Parathyroid adenoma (tissue), 2 donors: ENCODE data around the gene A2M.

Experiments
- H2AFZ ChIP-seq: fragments of 300-600 bp; sonication (generic); one replicate; pipeline ENCODE4 v1.7.0; 2017; ENCODE audit warnings: antibody characterized with exemption, mild to moderate bottlenecking
- H3K27ac ChIP-seq: fragments of 300-600 bp; sonication (generic); one replicate; pipeline ENCODE4 v1.7.0; 2017
- H3K27me3 ChIP-seq: fragments of 300-600 bp; sonication (generic); one replicate; pipeline ENCODE4 v1.7.0; 2017; ENCODE audit warnings: low read length; ENCODE audit not compliant: control insufficient read depth, insufficient read depth
- H3K36me3 ChIP-seq: fragments of 300-600 bp; sonication (generic); one replicate; pipeline ENCODE4 v1.7.0; 2017; ENCODE audit warnings: low read length; ENCODE audit not compliant: control insufficient read depth, insufficient read depth
- H3K4me1 ChIP-seq: fragments of 300-600 bp; sonication (generic); one replicate; pipeline ENCODE4 v1.7.0; 2017; ENCODE audit warnings: control low read depth
- H3K4me2 ChIP-seq: fragments of 300-600 bp; sonication (generic); one replicate; pipeline ENCODE4 v1.7.0; 2017; ENCODE audit warnings: low read length
- H3K4me3 ChIP-seq: fragments of 300-600 bp; sonication (generic); one replicate; pipeline ENCODE4 v1.7.0; 2017; ENCODE audit warnings: low read depth, low read length
- H3K79me2 ChIP-seq: fragments of 300-600 bp; sonication (generic); one replicate; pipeline ENCODE4 v1.7.0; 2017; ENCODE audit warnings: control low read depth
- H3K9ac ChIP-seq: fragments of 300-600 bp; sonication (generic); one replicate; pipeline ENCODE4 v1.7.0; 2017; ENCODE audit warnings: mild to moderate bottlenecking
- H3K9me3 ChIP-seq: fragments of 300-600 bp; sonication (generic); one replicate; pipeline ENCODE4 v1.7.0; 2017; ENCODE audit warnings: low read length; ENCODE audit not compliant: control insufficient read depth
- CTCF ChIP-seq: fragments of 300-600 bp; sonication (generic); IDR thresholded peaks from one replicate; pipeline ENCODE4 v1.7.0; 2017; ENCODE audit warnings: antibody characterized with exemption, mild to moderate bottlenecking
- donor health status: primary hyperparathyroidism.

The A2M gene

GRCh38 chr12:9074484-9075137 lies 41.1 kb downstream of the A2M start:
- no peak overlapping the region for H3K27ac ChIP-seq
- no peaks in the 10 kb centered on the region for H3K36me3 ChIP-seq
- no peak for TF ChIP-seq CTCF
- no peaks in the 10 kb centered on the region for H3K9me3 ChIP-seq
- no peak overlapping the region for H3K9ac ChIP-seq
- H3K4me3 ChIP-seq, result no peak overlapping the region
- H3K4me2 ChIP-seq, result no peak overlapping the region
- no peaks in the 10 kb centered on the region for H3K27me3 ChIP-seq
- H3K79me2 ChIP-seq, result no peaks in the 10 kb centered on the region
- H3K4me1 ChIP-seq, result no peaks in the 10 kb centered on the region
- no peak overlapping the region for H2AFZ ChIP-seq

GRCh38 chr12:9073076-9073475 lies 42.6 kb downstream of the A2M start:
- Histone ChIP-seq H3K27me3 (no peaks in the 10 kb centered on the region), H3K79me2 (no peaks in the 10 kb centered on the region)
- TF ChIP-seq CTCF, result no peak

GRCh38 chr12:9072481-9073038 lies 43.2 kb downstream of the A2M start:
- Histone ChIP-seq H3K4me1 (no peaks in the 10 kb centered on the region), H3K9me3 (no peaks in the 10 kb centered on the region), H3K27ac (no peak overlapping the region), H3K36me3 (no peaks in the 10 kb centered on the region), H3K4me3 (no peak overlapping the region), H3K4me2 (no peak overlapping the region), H3K79me2 (no peaks in the 10 kb centered on the region), H2AFZ (no peak overlapping the region), H3K27me3 (no peaks in the 10 kb centered on the region), H3K9ac (no peak overlapping the region)
- no peak for TF ChIP-seq CTCF

More at GRCh38 chr12:9073076-9073475, 42.6 kb downstream of the A2M start:
- Histone ChIP-seq H3K4me3 (no peak overlapping the region), H3K9ac (no peak overlapping the region), H3K4me1 (no peaks in the 10 kb centered on the region), H3K4me2 (no peak overlapping the region), H3K36me3 (no peaks in the 10 kb centered on the region), H3K9me3 (no peaks in the 10 kb centered on the region), H3K27ac (no peak overlapping the region), H2AFZ (no peak overlapping the region)

- no peaks in the 10 kb centered on the region for H3K4me1 ChIP-seq
- no peak overlapping the region for H2AFZ ChIP-seq
- H3K9ac ChIP-seq, result no peak overlapping the region
- H3K79me2 ChIP-seq, result no peaks in the 10 kb centered on the region
- H3K36me3 ChIP-seq, result no peaks in the 10 kb centered on the region
- H3K27me3 ChIP-seq, result no peaks in the 10 kb centered on the region
- no peak for TF ChIP-seq CTCF
- H3K4me3 ChIP-seq, result no peak overlapping the region
- no peaks in the 10 kb centered on the region for H3K9me3 ChIP-seq
- no peak overlapping the region for H3K4me2 ChIP-seq
- H3K27ac ChIP-seq, result no peak overlapping the region
These were observed 43.8 kb downstream of the A2M start for GRCh38 chr12:9071969-9072368.

GRCh38 chr12:9071518-9071917 lies 44.2 kb downstream of the A2M start:
- Histone ChIP-seq H3K36me3 (no peaks in the 10 kb centered on the region), H3K27ac (no peak overlapping the region), H3K27me3 (no peaks in the 10 kb centered on the region), H3K4me3 (no peak overlapping the region), H2AFZ (no peak overlapping the region), H3K9ac (no peak overlapping the region), H3K4me2 (no peak overlapping the region), H3K9me3 (no peaks in the 10 kb centered on the region), H3K79me2 (no peaks in the 10 kb centered on the region), H3K4me1 (no peaks in the 10 kb centered on the region)
- TF ChIP-seq CTCF, result no peak
